HepG2 (cell line): Measurements from ENCODE around the gene CLDN16. TPM values are rescaled to one million over a fixed set of nuclear protein-coding genes. Genes with fewer than 3 reads are reported as not detected.

ENCODE experiments used
- ATAC-seq: fragments of 200-7000 bp; cut with Tn5 transposase; 3 replicates; pipeline ENCODE4 v1.9.1; 2020; ENCODE audit warnings: mild to moderate bottlenecking, moderate library complexity
- BruUV-seq: library from RNA; stranded (reverse); fragments of 400-500 nt; replicated peaks from 2 replicates; lab custom pipeline; 2021; lab: Mats Ljungman, UMichigan
- CTCF ChIA-PET: fragments of 300-600 bp; formaldehyde crosslinking; extraction: SDS; loops from one replicate; lab custom pipeline; 2021; ENCODE audit warnings: low total read pairs, inconsistent platforms, low intra/inter-chr PET ratio; lab: Yijun Ruan, JAX
- POLR2A ChIA-PET: fragments of 350-600 bp; sonication (Branson Sonifier 250); formaldehyde crosslinking; loops from one replicate; lab custom pipeline; 2020; ENCODE audit warnings: antibody characterized with exemption, inconsistent platforms; lab: Yijun Ruan, JAX
- DNase-seq: peaks from one replicate; pipeline ENCODE4 v3.0.0-alpha.2; 2015; ENCODE audit warnings: low spot score
- FAIRE-seq: peaks from 3 replicates; lab custom pipeline; 2011; peaks lifted over from hg19 to GRCh38; lab: Jason Lieb, UNC
- H2AFZ ChIP-seq: one replicate; pipeline ENCODE4 v1.6.1; 2011; ENCODE audit warnings: low read length, inconsistent platforms
- H3K27ac ChIP-seq: fragments of 300-600 bp; 3 replicates; pipeline ENCODE4 v1.8.0; 2011; ENCODE audit warnings: mixed run types, mild to moderate bottlenecking, mixed read lengths, low read length, inconsistent platforms; ENCODE audit not compliant: insufficient read depth; ENCODE audit errors: extremely low read length
- H3K27me3 ChIP-seq, 2 experiments: fragments of 200-600 bp in 1 of 2; 2 replicates in 1 of 2; 3 replicates in 1 of 2; pipeline versions ENCODE4 v1.6.0 to v1.8.0; 2011; ENCODE audit warnings: low read length in 2 of 2, mild to moderate bottlenecking in 2 of 2, moderate library complexity in 2 of 2, inconsistent platforms in 1 of 2; ENCODE audit not compliant: insufficient read depth in 2 of 2, control insufficient read depth in 1 of 2
- H3K36me3 ChIP-seq, 2 experiments: fragments of 200-600 bp in 1 of 2; replicated peaks in 1 of 2; 2 replicates in 1 of 2; 3 replicates in 1 of 2; pipeline versions ENCODE4 v1.5.1 to v1.8.0; 2011; ENCODE audit warnings: low read length in 2 of 2, inconsistent platforms in 1 of 2; ENCODE audit not compliant: insufficient read depth in 2 of 2, control insufficient read depth in 1 of 2
- H3K4me1 ChIP-seq: 2 replicates; pipeline ENCODE4 v1.5.1; 2012; ENCODE audit warnings: low read length, inconsistent platforms; ENCODE audit not compliant: insufficient read depth
- H3K4me2 ChIP-seq: 2 replicates; pipeline ENCODE4 v1.6.0; 2011; ENCODE audit warnings: low read depth, low read length, inconsistent platforms
- H3K4me3 ChIP-seq, 3 experiments: fragments of 200-600 bp in 1 of 3; sonication (generic), shearing (Covaris generic) in 1 of 3; replicated peaks in 1 of 3; 2 replicates each; pipeline ENCODE4 v1.5.1; 2011 to 2016; ENCODE audit warnings: low read length in 3 of 3, inconsistent platforms in 2 of 3, low read depth in 2 of 3, mild to moderate bottlenecking in 2 of 3, control low read depth in 1 of 3, mixed read lengths in 1 of 3; ENCODE audit not compliant: insufficient read depth in 1 of 3
- H3K79me2 ChIP-seq: one replicate; pipeline ENCODE4 v1.6.1; 2011; ENCODE audit warnings: low read length, inconsistent platforms; ENCODE audit not compliant: insufficient read depth
- H3K9ac ChIP-seq: 2 replicates; pipeline ENCODE4 v1.6.0; 2011; ENCODE audit warnings: mild to moderate bottlenecking, low read depth, low read length, inconsistent platforms; ENCODE audit not compliant: insufficient read depth
- H3K9me3 ChIP-seq: 2 replicates; pipeline ENCODE4 v1.5.1; 2012; ENCODE audit warnings: mild to moderate bottlenecking, low read length
- H4K20me1 ChIP-seq: 2 replicates; pipeline ENCODE4 v1.6.0; 2011; ENCODE audit warnings: inconsistent platforms, mild to moderate bottlenecking, low read length, moderate library complexity; ENCODE audit not compliant: insufficient read depth
- ATM ChIP-seq: fragments of 450-650 bp; IDR thresholded peaks from 2 replicates; pipeline ENCODE4 v1.7.1; 2017; ENCODE audit warnings: mild to moderate bottlenecking, borderline replicate concordance
- EHMT2 ChIP-seq: fragments of 200-600 bp; sonication (generic); IDR thresholded peaks from 2 replicates; pipeline ENCODE4 v1.7.0; 2017; ENCODE audit warnings: antibody characterized with exemption, low read depth, low read length, borderline replicate concordance
- MTF2 ChIP-seq: sonication (generic); formaldehyde crosslinking; IDR thresholded peaks from 2 replicates; pipeline ENCODE4 v1.5.0; 2020; ENCODE audit warnings: missing genetic modification reagents, borderline replicate concordance
- PATZ1 ChIP-seq: sonication (generic); formaldehyde crosslinking; IDR thresholded peaks from 2 replicates; pipeline ENCODE4 v1.4.0; 2020; ENCODE audit warnings: missing genetic modification reagents
- PHF5A ChIP-seq: IDR thresholded peaks from one replicate; pipeline ENCODE4 v1.6.1; 2018; ENCODE audit warnings: low read depth, missing genetic modification reagents; ENCODE audit not compliant: unreplicated experiment
- SMC3 ChIP-seq: IDR thresholded peaks from 2 replicates; pipeline ENCODE4 v1.6.1; 2011; ENCODE audit warnings: low read length, improper control_type of control experiment
- SNAPC5 ChIP-seq: sonication (generic); formaldehyde crosslinking; IDR thresholded peaks from 2 replicates; pipeline ENCODE4 v1.8.1; 2023; ENCODE audit warnings: mild to moderate bottlenecking, missing genetic modification reagents, borderline replicate concordance
- ZNF282 ChIP-seq: fragments of 450-650 bp; IDR thresholded peaks from 2 replicates; pipeline ENCODE4 v1.6.1; 2018; ENCODE audit not compliant: partially characterized antibody
- WGBS: methylation state at CpG from one replicate; pipeline ENCODE4 v1.1.6; 2017; ENCODE audit warnings: low lambda C conversion rate; 5-methylcytosine and 5-hydroxymethylcytosine counted together
- in situ Hi-C: cut with HindIII; loops from 2 replicates; pipeline ENCODE4 v1.10.0; 2017; ENCODE audit warnings: low pct_unique_long_range_greater_than_20kb; ENCODE audit not compliant: extremely low pct_ligation_motif_present
- intact Hi-C: fragments of 100-400 bp; cut with micrococcal nuclease; formaldehyde crosslinking; loops from one replicate; pipeline ENCODE4 v1.10.0; 2022; ENCODE audit not compliant: unreplicated experiment
- polyA plus RNA-seq, 8 experiments: library from polyadenylated mRNA; depleted of rRNA in 3 of 8; stranded (reverse) in 7 of 8; unstranded in 1 of 8; fragments of >200 nt; fragmentation: Illumina TruSeq in 4 of 8; extraction: Trizol in 4 of 8; gene quantifications; 2 replicates each; pipeline versions ENCODE4 v1.2.1 to v1.2.3, GENCODE V29; 2011 to 2016; ENCODE audit warnings: low read depth in 4 of 8, missing spikeins in 1 of 8, mixed read lengths in 1 of 8; ENCODE audit not compliant: insufficient read depth in 1 of 8
- total RNA-seq, 5 experiments: library from RNA; depleted of rRNA; stranded (reverse); fragments of >200 nt; fragmentation: Illumina TruSeq; extraction: Trizol; gene quantifications; 2 replicates each; pipeline ENCODE4 v1.2.3, GENCODE V29; 2016; ENCODE audit warnings: low read depth in 1 of 5

The CLDN16 gene
- total and polyA plus RNA-seq, 2 of the 13 experiments (the other 11 are each of a cell fraction or from before 2014, with no cell fraction given): 0.13 to 0.24 TPM

DNA sequence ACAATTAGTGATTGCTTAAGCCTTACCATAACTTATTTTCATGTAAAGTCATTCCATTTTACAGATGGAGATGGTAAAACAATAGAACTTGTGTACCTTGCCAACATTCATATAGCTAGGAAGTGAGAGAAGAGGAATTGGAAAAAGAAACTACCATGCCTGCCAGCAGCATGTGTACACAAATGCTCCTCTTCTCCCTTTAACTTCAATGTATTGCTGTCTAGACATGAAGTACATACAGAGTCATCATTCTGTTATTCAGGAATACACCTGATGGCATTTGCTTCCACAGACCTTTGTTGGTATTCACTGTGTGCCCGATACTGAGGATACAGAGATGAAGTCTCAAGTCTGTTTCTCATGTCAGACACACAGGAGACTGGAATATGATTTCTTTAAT lies 68.8 kb downstream of the CLDN16 start:
- TF ChIP-seq SMC3 (no peak), EHMT2 (no peak), SNAPC5 (CRISPR knock-in tag) (no peak), ATM (no peak), MTF2 (CRISPR knock-in tag) (no peak), PATZ1 (CRISPR knock-in tag) (no peak), PHF5A (CRISPR knock-in tag) (no peak), ZNF282 (no peak)
- H3K4me1 ChIP-seq: no peaks in the 10 kb centered on the region
- no peak for DNase-seq
- no peak overlapping the region for H3K9ac ChIP-seq
- no peaks in the 10 kb centered on the region for H3K36me3 ChIP-seq
- no peak overlapping the region for H2AFZ ChIP-seq
- H3K4me3 ChIP-seq: no peak overlapping the region
- FAIRE-seq: no peak
- no peak overlapping the region for H3K27ac ChIP-seq
- no peaks in the 10 kb centered on the region for H3K9me3 ChIP-seq
- H3K4me2 ChIP-seq: no peak overlapping the region
- BruUV-seq: no TSS peak
- CTCF ChIA-PET: no interaction called here
- H4K20me1 ChIP-seq: no peaks in the 10 kb centered on the region
- ATAC-seq: no peak
- WGBS: 45% methylated on average over 1 of the region's 1 CpG
- POLR2A ChIA-PET: no interaction called here
- in situ Hi-C loops (no loop called here), intact Hi-C loops (no loop called here)
- H3K27me3 ChIP-seq: no peaks in the 10 kb centered on the region
- no peaks in the 10 kb centered on the region for H3K79me2 ChIP-seq
